Measurements from ENCODE around the gene HCN2. TPM values are rescaled to one million over a fixed set of nuclear protein-coding genes. Genes with fewer than 3 reads are reported as not detected.
"Not testable (repeated sequence)": the region's sequence is repeated elsewhere in the genome, so short reads cannot be mapped to it uniquely, and the experiment has no call there.

The HCN2 gene
- polyA plus RNA-seq, 1 donor from 2014 or later, result 4.7 TPM

DNA sequence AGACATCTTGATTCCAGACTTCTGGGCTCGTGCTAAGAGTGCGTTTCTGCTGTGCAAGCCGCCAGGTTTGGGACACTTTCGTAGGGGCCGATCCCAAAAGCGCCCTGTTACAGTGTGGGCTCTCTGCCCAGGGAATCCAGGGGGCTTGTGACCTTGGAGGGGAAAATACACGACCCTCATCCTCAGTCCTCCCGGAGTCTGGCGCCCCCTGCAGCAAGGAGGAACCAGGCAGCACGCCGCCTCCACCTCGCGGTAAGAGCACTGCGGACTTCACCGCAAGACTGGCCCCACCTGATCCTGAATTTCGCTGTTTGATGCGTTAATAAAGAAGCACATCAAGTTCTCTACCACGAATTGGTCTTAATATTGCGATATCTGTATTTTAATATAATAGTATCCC lies 38.5 kb downstream of the HCN2 start:
- no peaks in the 10 kb centered on the region for H3F3A ChIP-seq (ENCODE audit: insufficient read depth, low read length, poor library complexity, severe bottlenecking)
- no peaks in the 10 kb centered on the region for H4K20me1 ChIP-seq (ENCODE audit: insufficient read depth)
- H3K9me3 ChIP-seq (ENCODE audit: low read length), result no peaks in the 10 kb centered on the region
- no peaks in the 10 kb centered on the region for H3K36me3 ChIP-seq (ENCODE audit: insufficient read depth, low read length)
- no peaks in the 10 kb centered on the region for H3K79me2 ChIP-seq (replicated peaks; ENCODE audit: insufficient read depth, low read length)
- TF ChIP-seq EZH2 (IDR thresholded peaks at IDR 0.05; ENCODE audit: borderline replicate concordance, insufficient read depth, low read length, poor library complexity, severe bottlenecking), result no peak
- no peak for TF ChIP-seq MXI1 (conservative IDR thresholded peaks at IDR 0.05; ENCODE audit: poor library complexity, severe bottlenecking)
- TF ChIP-seq EP300 (conservative IDR thresholded peaks at IDR 0.05; ENCODE audit: poor library complexity, severe bottlenecking), result no peak
- TF ChIP-seq POLR2AphosphoS5 (IDR thresholded peaks at IDR 0.05), result no peak
- no peak for TF ChIP-seq CTCF (IDR thresholded peaks at IDR 0.05; ENCODE audit: poor library complexity, severe bottlenecking)
- no peak for TF ChIP-seq TAF1 (IDR thresholded peaks at IDR 0.05; ENCODE audit: low read depth)
- TF ChIP-seq SMC3 (conservative IDR thresholded peaks at IDR 0.05; ENCODE audit: poor library complexity), result no peak
- TF ChIP-seq RAD21 (conservative IDR thresholded peaks at IDR 0.05), result no peak
- TF ChIP-seq, protein P1, sequence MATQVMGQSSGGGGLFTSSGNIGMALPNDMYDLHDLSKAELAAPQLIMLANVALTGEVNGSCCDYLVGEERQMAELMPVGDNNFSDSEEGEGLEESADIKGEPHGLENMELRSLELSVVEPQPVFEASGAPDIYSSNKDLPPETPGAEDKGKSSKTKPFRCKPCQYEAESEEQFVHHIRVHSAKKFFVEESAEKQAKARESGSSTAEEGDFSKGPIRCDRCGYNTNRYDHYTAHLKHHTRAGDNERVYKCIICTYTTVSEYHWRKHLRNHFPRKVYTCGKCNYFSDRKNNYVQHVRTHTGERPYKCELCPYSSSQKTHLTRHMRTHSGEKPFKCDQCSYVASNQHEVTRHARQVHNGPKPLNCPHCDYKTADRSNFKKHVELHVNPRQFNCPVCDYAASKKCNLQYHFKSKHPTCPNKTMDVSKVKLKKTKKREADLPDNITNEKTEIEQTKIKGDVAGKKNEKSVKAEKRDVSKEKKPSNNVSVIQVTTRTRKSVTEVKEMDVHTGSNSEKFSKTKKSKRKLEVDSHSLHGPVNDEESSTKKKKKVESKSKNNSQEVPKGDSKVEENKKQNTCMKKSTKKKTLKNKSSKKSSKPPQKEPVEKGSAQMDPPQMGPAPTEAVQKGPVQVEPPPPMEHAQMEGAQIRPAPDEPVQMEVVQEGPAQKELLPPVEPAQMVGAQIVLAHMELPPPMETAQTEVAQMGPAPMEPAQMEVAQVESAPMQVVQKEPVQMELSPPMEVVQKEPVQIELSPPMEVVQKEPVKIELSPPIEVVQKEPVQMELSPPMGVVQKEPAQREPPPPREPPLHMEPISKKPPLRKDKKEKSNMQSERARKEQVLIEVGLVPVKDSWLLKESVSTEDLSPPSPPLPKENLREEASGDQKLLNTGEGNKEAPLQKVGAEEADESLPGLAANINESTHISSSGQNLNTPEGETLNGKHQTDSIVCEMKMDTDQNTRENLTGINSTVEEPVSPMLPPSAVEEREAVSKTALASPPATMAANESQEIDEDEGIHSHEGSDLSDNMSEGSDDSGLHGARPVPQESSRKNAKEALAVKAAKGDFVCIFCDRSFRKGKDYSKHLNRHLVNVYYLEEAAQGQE (IDR thresholded peaks at IDR 0.05; ENCODE audit: borderline replicate concordance), result no peak
- H3K9me2 ChIP-seq (ENCODE audit: insufficient read depth, low read length), result no peaks in the 10 kb centered on the region
- no peak overlapping the region for H2AFZ ChIP-seq (ENCODE audit: low read depth, low read length)
- no peak overlapping the region for H3K4me3 ChIP-seq (ENCODE audit: low read length)
- H3K27me3 ChIP-seq (ENCODE audit: insufficient read depth, low read depth, low read length), result no peaks in the 10 kb centered on the region
- H3K9ac ChIP-seq (ENCODE audit: low read length), result no peak overlapping the region
- H3K27ac ChIP-seq (ENCODE audit: low read length), result no peak overlapping the region
- H3K4me2 ChIP-seq (ENCODE audit: low read length), result no peak overlapping the region

- H3K27me3 ChIP-seq (ENCODE audit: insufficient read depth, low read depth, low read length); H3K79me2 ChIP-seq (replicated peaks; ENCODE audit: insufficient read depth, low read length); H3K36me3 ChIP-seq (ENCODE audit: insufficient read depth, low read length); H3F3A ChIP-seq (ENCODE audit: insufficient read depth, low read length, poor library complexity, severe bottlenecking); H3K27ac ChIP-seq (ENCODE audit: low read length); H3K4me3 ChIP-seq (ENCODE audit: low read length); H3K4me2 ChIP-seq (ENCODE audit: low read length); H2AFZ ChIP-seq (ENCODE audit: low read depth, low read length); H3K9me3 ChIP-seq (ENCODE audit: low read length); H3K9ac ChIP-seq (ENCODE audit: low read length); H3K9me2 ChIP-seq (ENCODE audit: insufficient read depth, low read length); H4K20me1 ChIP-seq (ENCODE audit: insufficient read depth): not testable (repeated sequence)
Measured at GRCh38 chr19:629515-629914, 39.8 kb downstream of the HCN2 start.

Measured in neural cell (in vitro differentiated cells).